Adrenal gland (tissue), 12 donors: ENCODE measurements around the gene CASKIN2. TPM values are rescaled to one million over a fixed set of nuclear protein-coding genes. Genes with fewer than 3 reads are reported as not detected.

Source experiments
- DNase-seq, 7 donors: peaks; one replicate each; pipeline ENCODE4 v3.0.0-alpha.2; 2019 to 2020
- H3K27ac ChIP-seq, 5 donors: fragments of 200-600 bp; sonication (generic) in 4 of 5; 1 replicate in 3 of 5; 2 replicates in 2 of 5; pipeline versions ENCODE4 v1.5.1 to v1.8.0; 2016 to 2020; ENCODE audit warnings: mild to moderate bottlenecking in 1 of 5
- H3K27me3 ChIP-seq: fragments of 200-600 bp; 2 replicates; pipeline ENCODE4 v1.8.0; 2021
- H3K36me3 ChIP-seq, 2 donors: fragments of 200-600 bp; replicated peaks in 1 of 2; 1 replicate in 1 of 2; 2 replicates in 1 of 2; pipeline versions ENCODE4 v1.5.1 to v1.8.0; 2018 to 2022
- H3K4me1 ChIP-seq, 2 donors: fragments of 200-600 bp; replicated peaks in 1 of 2; 1 replicate in 1 of 2; 2 replicates in 1 of 2; pipeline versions ENCODE4 v1.5.1 to v1.8.0; 2018 to 2021
- H3K4me3 ChIP-seq, 4 donors: fragments of 200-600 bp; sonication (generic) in 3 of 4; one replicate each; pipeline ENCODE4 v1.5.1; 2016 to 2018
- H3K9me3 ChIP-seq, 3 donors: fragments of 200-600 bp; sonication (generic) in 1 of 3; replicated peaks in 1 of 3; 1 replicate in 2 of 3; 2 replicates in 1 of 3; pipeline versions ENCODE4 v1.5.1 to v1.8.0; 2016 to 2021
- POLR2A ChIP-seq, 2 donors: fragments of 450-650 bp; IDR thresholded peaks; one replicate each; pipeline ENCODE4 v1.6.1; 2017; ENCODE audit warnings: antibody characterized with exemption in 2 of 2, mild to moderate bottlenecking in 2 of 2, moderate library complexity in 1 of 2
- WGBS, 4 donors: extraction: QIAGEN DNeasy Blood & Tissue Kit in 2 of 4; methylation state at CpG; one replicate each; pipeline versions ENCODE4 v1.1.5 to v1.1.7; 2013 to 2017; 5-methylcytosine and 5-hydroxymethylcytosine counted together
- intact Hi-C, 2 donors: fragments of 100-400 bp; cut with DNase I; formaldehyde crosslinking; loops; one replicate each; pipeline versions ENCODE4 v1.14.1 to v1.15.0; 2022 to 2023
- polyA plus RNA-seq, 3 donors: library from polyadenylated mRNA; stranded (reverse); fragments of 200-250 nt in 2 of 3; fragments of 350-450 nt in 1 of 3; fragmentation: Illumina TruSeq in 1 of 3; extraction: RNeasy Lipid Tissue Mini Kit (QIAGEN cat#74804) in 1 of 3; gene quantifications; one replicate each; pipeline ENCODE4 v1.2.3, GENCODE V29; 2013 to 2014
- total RNA-seq, 9 donors: library from RNA; depleted of rRNA in 4 of 9; stranded (reverse); fragments of >200 nt in 4 of 9; fragments of 120-200 nt in 1 of 9; fragmentation: NEBNext Ultra II Directional in 1 of 9; extraction: Animal tissue kit (Norgen Biotek cat#: 25700) in 1 of 9; gene quantifications; one replicate each; pipeline versions ENCODE4 v1.1.0 to v1.2.4, GENCODE V29; 2013 to 2023
- TF ChIP-seq, protein P1 (sequence below), 6 experiments: fragments of 450-650 bp in 4 of 6; fragments of 200-600 bp in 2 of 6; sonication (generic) in 1 of 6; IDR thresholded peaks; 1 replicate in 5 of 6; 2 replicates in 1 of 6; pipeline versions ENCODE4 v1.5.1 to v1.8.0; 2016 to 2021; ENCODE audit warnings: antibody characterized with exemption in 6 of 6, mild to moderate bottlenecking in 2 of 6, moderate library complexity in 1 of 6
- donor health status: healthy with polysubstance abuse.
- donor health status: Bipolar disorder and iron deficiency.
- donor health status: DM: yes; HTN: yes; CAD: no.
- donor health status: DM: no; HTN: no; CAD: no.
- donor health status: DM: no; HTN: no; CAD: no.
- donor health status: DM: yes; HTN: yes; CAD: no.

Gene CASKIN2
- total and polyA plus RNA-seq, 12 donors, result 10.1 to 90.8 (median 35.3) TPM

DNA sequence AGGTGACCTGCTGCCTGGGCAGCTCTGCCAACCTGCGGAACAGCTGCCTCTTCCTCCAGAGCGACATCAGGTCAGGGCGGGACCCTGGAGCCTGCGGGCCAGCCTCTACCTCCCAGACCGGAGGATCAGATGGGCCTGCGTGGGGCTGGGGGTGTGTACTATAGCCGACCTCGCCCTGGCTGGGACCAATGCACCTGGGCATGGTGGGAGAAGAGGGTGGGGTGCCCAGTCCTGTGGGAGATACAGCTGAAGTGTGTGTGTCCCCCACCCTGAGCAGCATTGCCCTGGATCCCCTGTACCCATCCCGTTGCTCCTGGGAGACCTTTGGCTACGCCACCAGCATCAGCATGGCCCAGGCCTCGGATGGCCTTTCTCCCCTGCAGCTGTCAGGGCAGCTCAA is 19.3 kb downstream of the CASKIN2 start:
- Histone ChIP-seq H3K9me3 (no peaks in the 10 kb centered on the region), H3K4me1 (peaks cover 8 to 24% of the 10 kb centered on the region in 2 donors), H3K27me3 (no peaks in the 10 kb centered on the region), H3K4me3 (no peak overlapping the region), H3K27ac (no peak overlapping the region), H3K36me3 (peaks cover 0 to 89% of the 10 kb centered on the region in 2 donors)
- DNase-seq, result no peak
- TF ChIP-seq, protein P1, sequence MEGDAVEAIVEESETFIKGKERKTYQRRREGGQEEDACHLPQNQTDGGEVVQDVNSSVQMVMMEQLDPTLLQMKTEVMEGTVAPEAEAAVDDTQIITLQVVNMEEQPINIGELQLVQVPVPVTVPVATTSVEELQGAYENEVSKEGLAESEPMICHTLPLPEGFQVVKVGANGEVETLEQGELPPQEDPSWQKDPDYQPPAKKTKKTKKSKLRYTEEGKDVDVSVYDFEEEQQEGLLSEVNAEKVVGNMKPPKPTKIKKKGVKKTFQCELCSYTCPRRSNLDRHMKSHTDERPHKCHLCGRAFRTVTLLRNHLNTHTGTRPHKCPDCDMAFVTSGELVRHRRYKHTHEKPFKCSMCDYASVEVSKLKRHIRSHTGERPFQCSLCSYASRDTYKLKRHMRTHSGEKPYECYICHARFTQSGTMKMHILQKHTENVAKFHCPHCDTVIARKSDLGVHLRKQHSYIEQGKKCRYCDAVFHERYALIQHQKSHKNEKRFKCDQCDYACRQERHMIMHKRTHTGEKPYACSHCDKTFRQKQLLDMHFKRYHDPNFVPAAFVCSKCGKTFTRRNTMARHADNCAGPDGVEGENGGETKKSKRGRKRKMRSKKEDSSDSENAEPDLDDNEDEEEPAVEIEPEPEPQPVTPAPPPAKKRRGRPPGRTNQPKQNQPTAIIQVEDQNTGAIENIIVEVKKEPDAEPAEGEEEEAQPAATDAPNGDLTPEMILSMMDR (IDR thresholded peaks at IDR 0.05), result no peak
- no peak for TF ChIP-seq POLR2A (IDR thresholded peaks at IDR 0.05)
- WGBS, 4 donors, result 90 to 100% (median 92%) methylated on average over 2 to 11 of the region's 11 CpGs; no CpG with 5 or more reads in 1 of the 4 donors
- intact Hi-C loops, result no loop called here

DNA sequence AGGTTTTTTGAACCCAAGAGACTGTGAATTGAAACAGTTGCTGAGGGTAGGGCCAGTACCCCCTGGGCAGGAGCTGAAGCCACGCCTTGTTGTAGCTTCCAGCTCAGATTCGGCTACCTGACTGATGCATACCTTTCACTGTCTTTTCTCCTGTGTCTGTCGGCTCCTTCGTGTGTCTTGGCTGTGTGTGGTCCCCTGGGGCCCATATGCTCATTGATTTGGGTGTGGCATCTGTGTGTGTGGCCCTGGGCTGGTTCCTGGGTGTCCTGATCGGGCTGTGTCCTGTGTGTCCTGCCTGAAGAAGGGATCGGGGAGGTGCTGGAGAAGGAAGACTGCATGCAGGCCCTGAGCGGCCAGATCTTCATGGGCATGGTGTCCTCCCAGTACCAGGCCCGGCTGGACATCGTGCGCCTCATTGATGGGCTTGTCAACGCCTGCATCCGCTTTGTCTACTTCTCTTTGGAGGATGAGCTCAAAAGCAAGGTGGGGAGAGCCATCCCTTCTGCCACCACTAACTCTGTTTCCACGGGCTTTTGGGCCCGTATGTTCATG is 20.9 kb downstream of the CASKIN2 start:
- no peak for TF ChIP-seq POLR2A (IDR thresholded peaks at IDR 0.05)
- TF ChIP-seq, protein P1 (IDR thresholded peaks at IDR 0.05), result no peak
- 87 to 93% (median 89%) methylated on average over 14 of the region's 14 CpGs for WGBS, 4 donors
- H3K36me3 ChIP-seq, result peaks cover 0 to 85% of the 10 kb centered on the region in 2 donors
- H3K27ac ChIP-seq, result no peak overlapping the region
- peaks cover 5 to 10% of the 10 kb centered on the region in 2 donors for H3K4me1 ChIP-seq
- H3K27me3 ChIP-seq, result no peaks in the 10 kb centered on the region
- no peak overlapping the region for H3K4me3 ChIP-seq
- DNase-seq, result no peak
- no peaks in the 10 kb centered on the region for H3K9me3 ChIP-seq
- intact Hi-C loops, result no loop called here

DNA sequence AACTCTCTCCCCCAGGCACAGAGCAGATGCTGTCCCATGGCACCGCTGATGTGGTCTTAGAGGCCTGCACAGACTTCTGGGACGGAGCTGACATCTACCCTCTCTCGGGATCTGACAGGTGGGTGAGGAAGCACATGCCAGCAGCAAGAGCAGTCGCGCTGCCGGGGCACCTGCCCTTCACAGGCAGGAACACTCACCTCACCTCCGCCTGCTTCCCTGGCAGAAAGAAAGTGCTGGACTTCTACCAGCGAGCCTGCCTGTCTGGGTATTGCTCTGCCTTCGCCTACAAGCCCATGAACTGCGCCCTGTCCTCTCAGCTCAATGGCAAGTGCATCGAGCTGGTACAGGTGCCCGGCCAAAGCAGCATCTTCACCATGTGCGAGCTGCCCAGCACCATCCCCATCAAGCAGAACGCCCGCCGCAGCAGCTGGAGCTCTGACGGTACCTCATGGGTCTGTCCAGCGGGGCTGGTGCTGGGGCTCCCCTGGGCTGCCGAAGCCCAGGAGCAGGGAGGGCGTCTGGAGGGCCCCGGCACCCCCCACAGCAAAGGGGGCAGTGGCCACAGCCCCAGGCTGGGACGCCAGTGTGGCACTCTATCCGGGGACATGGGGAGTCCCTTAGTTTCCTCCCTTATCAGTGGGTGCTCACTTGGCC is 21.7 kb downstream of the CASKIN2 start:
- no peak for DNase-seq
- Histone ChIP-seq H3K27ac (no peak overlapping the region), H3K4me3 (no peak overlapping the region), H3K4me1 (peaks cover 0 to 2% of the 10 kb centered on the region in 2 donors), H3K27me3 (no peaks in the 10 kb centered on the region), H3K36me3 (peaks cover 0 to 85% of the 10 kb centered on the region in 2 donors), H3K9me3 (no peaks in the 10 kb centered on the region)
- intact Hi-C loops, result no loop called here
- TF ChIP-seq POLR2A (IDR thresholded peaks at IDR 0.05), result no peak
- TF ChIP-seq, protein P1 (IDR thresholded peaks at IDR 0.05), result no peak
- 93 to 96% (median 95%) methylated on average over 11 to 23 of the region's 23 CpGs for WGBS, 4 donors

DNA sequence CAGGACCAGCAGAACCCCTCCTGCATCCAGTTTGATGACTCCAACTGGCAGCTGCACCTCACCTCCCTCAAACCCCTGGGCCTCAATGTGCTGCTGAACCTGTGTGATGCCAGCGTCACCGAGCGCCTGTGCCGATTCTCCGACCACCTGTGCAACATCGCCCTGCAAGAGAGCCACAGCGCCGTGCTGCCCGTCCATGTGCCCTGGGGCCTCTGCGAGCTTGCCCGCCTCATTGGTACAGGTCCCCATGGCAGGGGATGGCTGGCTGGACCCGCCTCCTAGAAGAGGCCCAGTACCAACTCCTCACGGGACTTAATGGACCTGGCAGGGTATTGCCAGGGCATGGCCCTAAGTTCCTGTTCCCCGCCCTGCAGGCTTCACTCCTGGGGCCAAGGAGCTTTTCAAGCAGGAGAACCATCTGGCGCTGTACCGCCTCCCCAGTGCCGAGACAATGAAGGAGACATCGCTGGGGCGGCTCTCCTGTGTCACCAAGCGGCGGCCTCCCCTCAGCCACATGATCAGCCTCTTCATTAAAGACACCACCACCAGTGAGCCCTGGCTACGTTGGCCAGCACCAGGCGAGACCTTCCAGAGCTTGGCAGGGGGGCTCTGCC is 22.7 kb downstream of the CASKIN2 start:
- H3K4me3 ChIP-seq, result no peak overlapping the region
- H3K27ac ChIP-seq, result no peak overlapping the region
- peaks cover 0 to 76% of the 10 kb centered on the region in 2 donors for H3K36me3 ChIP-seq
- intact Hi-C loops, result no loop called here
- no peak for DNase-seq
- H3K27me3 ChIP-seq, result no peaks in the 10 kb centered on the region
- H3K4me1 ChIP-seq, result peaks cover 0 to 7% of the 10 kb centered on the region in 2 donors
- no peaks in the 10 kb centered on the region for H3K9me3 ChIP-seq
- TF ChIP-seq POLR2A (IDR thresholded peaks at IDR 0.05), result no peak
- TF ChIP-seq, protein P1 (IDR thresholded peaks at IDR 0.05), result no peak
- WGBS, 4 donors, result 80 to 95% (median 90%) methylated on average over 4 to 23 of the region's 23 CpGs
